ENCODE data around the gene GRHL1.

GRHL1 gene

DNA sequence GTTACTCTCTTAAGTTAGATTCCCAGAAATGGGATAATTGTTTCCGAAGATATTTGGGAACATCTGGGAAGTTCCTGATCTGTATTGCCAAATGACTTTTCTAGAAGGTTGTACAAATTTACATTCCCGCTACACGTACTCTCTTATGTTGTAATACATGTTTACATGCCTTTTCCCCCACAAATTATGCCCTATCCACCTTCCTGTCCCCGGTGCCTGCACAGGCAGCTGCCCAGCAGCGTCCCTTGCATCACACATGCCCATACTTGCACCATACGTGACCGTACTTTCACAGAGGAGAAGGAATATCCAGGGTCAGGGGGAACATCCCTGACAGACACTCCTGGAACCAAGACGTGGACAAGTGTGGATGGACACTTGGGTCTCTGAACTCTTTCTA lies 67.7 kb downstream of the GRHL1 start:
- TF ChIP-seq, protein P1, sequence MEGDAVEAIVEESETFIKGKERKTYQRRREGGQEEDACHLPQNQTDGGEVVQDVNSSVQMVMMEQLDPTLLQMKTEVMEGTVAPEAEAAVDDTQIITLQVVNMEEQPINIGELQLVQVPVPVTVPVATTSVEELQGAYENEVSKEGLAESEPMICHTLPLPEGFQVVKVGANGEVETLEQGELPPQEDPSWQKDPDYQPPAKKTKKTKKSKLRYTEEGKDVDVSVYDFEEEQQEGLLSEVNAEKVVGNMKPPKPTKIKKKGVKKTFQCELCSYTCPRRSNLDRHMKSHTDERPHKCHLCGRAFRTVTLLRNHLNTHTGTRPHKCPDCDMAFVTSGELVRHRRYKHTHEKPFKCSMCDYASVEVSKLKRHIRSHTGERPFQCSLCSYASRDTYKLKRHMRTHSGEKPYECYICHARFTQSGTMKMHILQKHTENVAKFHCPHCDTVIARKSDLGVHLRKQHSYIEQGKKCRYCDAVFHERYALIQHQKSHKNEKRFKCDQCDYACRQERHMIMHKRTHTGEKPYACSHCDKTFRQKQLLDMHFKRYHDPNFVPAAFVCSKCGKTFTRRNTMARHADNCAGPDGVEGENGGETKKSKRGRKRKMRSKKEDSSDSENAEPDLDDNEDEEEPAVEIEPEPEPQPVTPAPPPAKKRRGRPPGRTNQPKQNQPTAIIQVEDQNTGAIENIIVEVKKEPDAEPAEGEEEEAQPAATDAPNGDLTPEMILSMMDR (IDR thresholded peaks at IDR 0.05; ENCODE audit: borderline replicate concordance, extremely low read depth, low read length, poor library complexity, severe bottlenecking) = no peak
- no peak for TF ChIP-seq EZH2 (IDR thresholded peaks at IDR 0.05; ENCODE audit: borderline replicate concordance, low read depth, low read length, severe bottlenecking)
- no peak overlapping the region for H3K4me2 ChIP-seq (ENCODE audit: insufficient read depth, low read length)
- DNase-seq = no peak

DNA sequence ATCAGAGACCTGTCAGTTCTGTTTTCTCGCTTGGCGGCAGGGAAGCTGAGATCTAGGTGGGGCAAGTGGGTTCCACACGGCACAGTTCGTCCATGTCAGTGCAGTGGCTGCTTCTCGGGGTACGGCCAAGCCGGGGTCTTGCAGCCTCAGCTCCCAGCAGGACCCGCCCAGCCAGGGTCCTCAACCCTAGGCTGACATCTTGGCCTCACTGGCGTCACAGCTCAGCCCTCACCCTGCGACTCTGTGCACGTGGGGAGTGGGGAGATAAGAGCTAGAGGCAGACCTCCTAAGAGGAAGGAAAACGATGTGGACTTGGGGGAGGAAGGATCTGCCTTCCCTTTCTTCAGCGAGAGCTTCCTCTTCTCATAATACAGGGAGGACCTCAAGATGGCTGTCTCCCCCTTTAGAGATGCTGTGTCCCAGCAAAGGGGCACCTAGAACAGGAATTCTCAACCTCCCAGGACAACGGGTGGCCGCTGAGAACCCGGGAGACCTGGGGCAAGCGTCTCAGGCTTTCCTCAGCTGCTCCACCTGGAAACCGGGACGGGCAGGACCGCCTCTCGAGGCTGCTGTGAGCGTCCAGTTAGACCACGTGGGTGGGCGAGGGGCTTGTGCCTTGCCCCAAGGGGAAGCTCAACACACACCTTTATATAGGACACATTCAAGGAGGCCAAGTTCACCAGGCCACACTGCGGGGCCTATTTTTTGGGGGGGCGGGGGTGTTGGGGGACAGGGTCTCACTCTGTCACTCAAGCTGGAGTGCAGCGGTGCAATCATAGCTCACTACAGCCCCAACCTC lies 68.3 kb downstream of the GRHL1 start:
- no peak overlapping the region for H2AFZ ChIP-seq (ENCODE audit: low read depth, low read length)
- no peak overlapping the region for H3K4me2 ChIP-seq (ENCODE audit: insufficient read depth, low read length)
- H3K79me2 ChIP-seq (ENCODE audit: insufficient read depth, low read length) = no peaks in the 10 kb centered on the region
- H3K9ac ChIP-seq (ENCODE audit: low read depth, low read length) = no peak overlapping the region
- H3K9me3 ChIP-seq (ENCODE audit: insufficient read depth, low read length, severe bottlenecking) = no peaks in the 10 kb centered on the region
- H3K27me3 ChIP-seq (ENCODE audit: insufficient read depth, low read length, poor library complexity) = no peaks in the 10 kb centered on the region
- TF ChIP-seq EZH2 (IDR thresholded peaks at IDR 0.05; ENCODE audit: borderline replicate concordance, low read depth, low read length, severe bottlenecking) = no peak
- TF ChIP-seq, protein P1 (IDR thresholded peaks at IDR 0.05; ENCODE audit: borderline replicate concordance, extremely low read depth, low read length, poor library complexity, severe bottlenecking) = no peak
- H3K27ac ChIP-seq (ENCODE audit: low read length) = no peak overlapping the region
- no peak overlapping the region for H3K4me3 ChIP-seq (ENCODE audit: low read depth in 1 of 2, low read length in 2 of 2)
- peaks cover 4% of the 10 kb centered on the region; the same call in 1 of the 2 replicates for H4K20me1 ChIP-seq (ENCODE audit: insufficient read depth, low read length)
- H3K4me1 ChIP-seq (ENCODE audit: insufficient read depth, low read length) = no peaks in the 10 kb centered on the region
- H3K36me3 ChIP-seq (ENCODE audit: insufficient read depth, low read length) = no peaks in the 10 kb centered on the region
- ATAC-seq (ENCODE audit: insufficient read depth, low read depth) (no peak), DNase-seq (no peak)

More for the DNA sequence above, 67.7 kb downstream of the GRHL1 start:
- Histone ChIP-seq H3K4me1 (ENCODE audit: insufficient read depth, low read length) (no peaks in the 10 kb centered on the region), H3K9me3 (ENCODE audit: insufficient read depth, low read length, severe bottlenecking) (no peaks in the 10 kb centered on the region), H3K4me3 (ENCODE audit: low read depth in 1 of 2, low read length in 2 of 2) (no peak overlapping the region), H3K9ac (ENCODE audit: low read depth, low read length) (no peak overlapping the region), H3K79me2 (ENCODE audit: insufficient read depth, low read length) (no peaks in the 10 kb centered on the region), H3K27ac (ENCODE audit: low read length) (no peak overlapping the region), H3K27me3 (ENCODE audit: insufficient read depth, low read length, poor library complexity) (no peaks in the 10 kb centered on the region), H3K36me3 (ENCODE audit: insufficient read depth, low read length) (no peaks in the 10 kb centered on the region), H4K20me1 (ENCODE audit: insufficient read depth, low read length) (peaks cover 4% of the 10 kb centered on the region; the same call in 1 of the 2 replicates), H2AFZ (ENCODE audit: low read depth, low read length) (no peak overlapping the region)
- ATAC-seq (ENCODE audit: insufficient read depth, low read depth) = no peak

DNA sequence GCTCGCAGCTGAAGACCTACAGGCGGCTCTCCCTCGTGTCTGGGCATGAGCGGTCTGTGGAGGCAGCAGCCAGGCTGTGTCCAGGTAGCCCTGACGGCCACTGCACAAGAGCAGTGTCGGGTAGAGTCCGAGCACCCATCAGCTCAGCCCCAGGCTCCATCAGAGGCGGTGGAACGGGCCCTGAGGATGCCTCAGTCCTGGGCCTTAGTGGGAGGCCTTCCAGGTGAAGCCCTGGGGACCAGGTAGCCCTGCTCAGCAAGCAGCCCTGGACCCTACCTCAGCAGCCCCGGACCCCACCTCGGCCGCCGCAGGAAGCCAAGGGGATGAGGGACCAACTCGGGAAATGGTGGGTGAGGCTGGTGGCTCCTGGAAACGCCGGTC lies 70.5 kb downstream of the GRHL1 start:
- no peaks in the 10 kb centered on the region for H3K79me2 ChIP-seq (ENCODE audit: insufficient read depth, low read length)
- ATAC-seq (ENCODE audit: insufficient read depth, low read depth) (no peak), DNase-seq (no peak)
- no peak overlapping the region for H3K27ac ChIP-seq (ENCODE audit: low read length)
- H3K4me1 ChIP-seq (ENCODE audit: insufficient read depth, low read length) = no peaks in the 10 kb centered on the region
- no peaks in the 10 kb centered on the region for H3K36me3 ChIP-seq (ENCODE audit: insufficient read depth, low read length)
- H3K9me3 ChIP-seq (ENCODE audit: insufficient read depth, low read length, severe bottlenecking) = no peaks in the 10 kb centered on the region
- H3K4me2 ChIP-seq (ENCODE audit: insufficient read depth, low read length) = no peak overlapping the region
- H3K9ac ChIP-seq (ENCODE audit: low read depth, low read length) = no peak overlapping the region
- 0 out of 2 replicates have a peak, but pooled peaks cover 4% of the 10 kb centered on the region for H4K20me1 ChIP-seq (ENCODE audit: insufficient read depth, low read length)
- TF ChIP-seq, protein P1 (IDR thresholded peaks at IDR 0.05; ENCODE audit: borderline replicate concordance, extremely low read depth, low read length, poor library complexity, severe bottlenecking) = no peak
- no peak for TF ChIP-seq EZH2 (IDR thresholded peaks at IDR 0.05; ENCODE audit: borderline replicate concordance, low read depth, low read length, severe bottlenecking)
- no peaks in the 10 kb centered on the region for H3K27me3 ChIP-seq (ENCODE audit: insufficient read depth, low read length, poor library complexity)
- no peak overlapping the region for H2AFZ ChIP-seq (ENCODE audit: low read depth, low read length)
- H3K4me3 ChIP-seq (ENCODE audit: low read depth in 1 of 2, low read length in 2 of 2) = no peak overlapping the region

Measured in DND-41 (cell line).